C4-2B (cell line): ENCODE results near the gene EIF2S1.

Experiments used
- ZFX ChIP-seq: fragments of 450-650 bp; IDR thresholded peaks from 2 replicates; pipeline ENCODE4 v1.6.1; 2017
- TF ChIP-seq, protein P1 (sequence below): fragments of 450-650 bp; conservative IDR thresholded peaks from 2 replicates; pipeline ENCODE4 v1.5.1; 2017; ENCODE audit warnings: mild to moderate bottlenecking

DNA sequence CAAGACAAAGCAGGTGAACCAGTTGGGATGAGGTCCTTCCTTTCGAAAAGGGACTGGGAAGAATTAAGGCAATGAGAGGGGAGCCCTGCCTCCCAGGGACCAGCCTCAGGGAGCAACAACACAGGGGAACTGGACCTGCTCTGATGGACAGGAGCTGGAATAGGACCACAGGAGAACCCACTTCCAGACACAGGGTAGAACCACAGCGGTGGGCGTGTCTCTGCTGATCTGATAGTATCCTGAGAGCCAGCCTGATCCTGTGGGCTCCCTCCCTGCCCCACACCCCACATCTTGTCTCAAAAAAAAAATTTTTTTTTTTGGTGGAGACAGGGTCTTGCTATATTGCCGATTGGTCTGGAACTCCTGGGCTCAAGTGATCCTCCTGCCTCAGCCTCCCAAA, 65.5 kb downstream of the EIF2S1 start:
- TF ChIP-seq, protein P1, sequence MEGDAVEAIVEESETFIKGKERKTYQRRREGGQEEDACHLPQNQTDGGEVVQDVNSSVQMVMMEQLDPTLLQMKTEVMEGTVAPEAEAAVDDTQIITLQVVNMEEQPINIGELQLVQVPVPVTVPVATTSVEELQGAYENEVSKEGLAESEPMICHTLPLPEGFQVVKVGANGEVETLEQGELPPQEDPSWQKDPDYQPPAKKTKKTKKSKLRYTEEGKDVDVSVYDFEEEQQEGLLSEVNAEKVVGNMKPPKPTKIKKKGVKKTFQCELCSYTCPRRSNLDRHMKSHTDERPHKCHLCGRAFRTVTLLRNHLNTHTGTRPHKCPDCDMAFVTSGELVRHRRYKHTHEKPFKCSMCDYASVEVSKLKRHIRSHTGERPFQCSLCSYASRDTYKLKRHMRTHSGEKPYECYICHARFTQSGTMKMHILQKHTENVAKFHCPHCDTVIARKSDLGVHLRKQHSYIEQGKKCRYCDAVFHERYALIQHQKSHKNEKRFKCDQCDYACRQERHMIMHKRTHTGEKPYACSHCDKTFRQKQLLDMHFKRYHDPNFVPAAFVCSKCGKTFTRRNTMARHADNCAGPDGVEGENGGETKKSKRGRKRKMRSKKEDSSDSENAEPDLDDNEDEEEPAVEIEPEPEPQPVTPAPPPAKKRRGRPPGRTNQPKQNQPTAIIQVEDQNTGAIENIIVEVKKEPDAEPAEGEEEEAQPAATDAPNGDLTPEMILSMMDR: no peak
- TF ChIP-seq ZFX: no peak
